NCI-H2227 (cell line): ENCODE results near the gene KIF25.
"Not testable (repeated sequence)": the region's sequence is repeated elsewhere in the genome, so short reads cannot be mapped to it uniquely, and the experiment has no call there.

Source experiments
- DNase-seq: peaks from one replicate; lab custom pipeline; 2025; ENCODE audit not compliant: unreplicated experiment; lab: John Stamatoyannopoulos, UW

Gene KIF25

DNA sequence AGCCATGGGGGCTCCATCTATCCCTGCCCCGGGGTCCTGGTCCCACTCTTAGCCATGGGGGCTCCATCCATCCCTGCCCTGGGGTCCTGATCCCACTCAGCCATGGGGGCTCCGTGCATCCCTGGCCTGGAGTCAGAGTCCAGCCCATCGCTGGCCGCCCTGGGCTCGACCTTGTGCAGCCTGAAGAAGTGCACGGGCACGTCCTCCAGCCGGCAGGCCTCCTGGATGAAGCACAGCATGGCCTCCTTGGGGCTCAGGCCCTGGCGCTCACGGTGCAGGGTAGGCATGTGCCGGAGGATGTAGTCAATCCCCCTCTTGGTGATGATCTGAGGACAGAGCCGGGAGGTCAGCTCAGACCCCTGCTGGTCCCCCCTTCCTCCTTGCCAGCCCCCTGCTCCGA, 66.0 kb downstream of the KIF25 start:
- DNase-seq, result no peak

DNA sequence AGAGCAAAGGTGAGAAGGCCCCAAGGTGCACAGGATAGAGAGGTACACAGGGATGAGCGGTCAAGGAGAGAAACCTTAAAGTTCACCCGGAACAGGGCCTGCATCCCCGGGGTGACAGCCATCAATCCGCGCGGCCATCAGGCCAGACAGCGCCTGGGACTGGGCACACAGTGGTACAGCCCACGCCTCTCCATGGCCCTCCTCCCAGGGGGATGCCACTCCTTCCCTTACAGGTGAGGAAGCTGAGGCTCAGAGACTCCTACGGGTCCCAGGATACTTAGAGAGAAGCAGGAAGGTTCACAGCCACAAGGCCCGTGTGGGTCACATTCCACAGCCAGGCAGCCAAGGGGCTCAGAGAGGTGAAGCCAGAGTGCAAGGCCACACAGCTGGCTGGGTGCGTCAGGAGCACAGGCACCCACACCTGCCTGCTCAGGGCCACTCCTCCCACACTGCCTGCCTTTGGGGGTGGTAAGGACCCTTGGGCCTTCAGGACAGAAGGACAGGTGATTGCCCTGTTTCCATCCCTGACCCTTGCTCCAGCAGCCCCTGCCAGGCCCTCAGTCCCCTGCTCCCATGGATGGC, 66.8 kb downstream of the KIF25 start:
- DNase-seq, result no peak

DNA sequence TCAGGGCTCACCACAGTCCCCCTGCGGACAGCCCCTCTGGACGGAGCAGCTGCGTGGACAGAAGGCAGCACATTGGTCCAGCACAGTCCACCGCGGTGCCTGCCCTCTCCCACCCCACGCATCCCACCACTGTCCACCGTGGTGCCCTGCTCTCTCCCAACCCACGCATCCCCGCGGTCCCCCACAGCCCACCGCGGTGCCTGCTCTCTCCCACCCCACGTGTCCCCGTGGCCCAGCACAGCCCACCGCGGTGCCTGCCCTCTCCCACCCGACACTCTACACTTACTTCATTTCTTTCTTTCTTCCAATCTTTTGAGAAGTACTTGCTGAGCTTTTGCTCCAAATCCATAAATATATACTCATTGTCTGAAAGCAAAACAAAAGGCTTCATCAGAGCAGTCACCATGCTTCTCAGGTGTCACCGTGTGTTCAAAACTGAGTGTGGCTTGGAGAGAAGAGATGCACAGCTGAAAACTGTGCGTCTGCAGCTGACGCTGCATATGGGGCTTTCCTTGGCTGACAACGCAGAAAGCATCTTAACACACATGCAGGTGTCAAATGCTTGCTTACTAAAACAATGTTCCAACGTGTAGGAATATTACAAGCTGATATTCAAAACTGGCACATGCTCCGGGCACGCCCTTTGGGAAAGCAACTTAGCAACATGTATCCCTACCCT, 69.7 kb downstream of the KIF25 start:
- no peak for DNase-seq

DNA sequence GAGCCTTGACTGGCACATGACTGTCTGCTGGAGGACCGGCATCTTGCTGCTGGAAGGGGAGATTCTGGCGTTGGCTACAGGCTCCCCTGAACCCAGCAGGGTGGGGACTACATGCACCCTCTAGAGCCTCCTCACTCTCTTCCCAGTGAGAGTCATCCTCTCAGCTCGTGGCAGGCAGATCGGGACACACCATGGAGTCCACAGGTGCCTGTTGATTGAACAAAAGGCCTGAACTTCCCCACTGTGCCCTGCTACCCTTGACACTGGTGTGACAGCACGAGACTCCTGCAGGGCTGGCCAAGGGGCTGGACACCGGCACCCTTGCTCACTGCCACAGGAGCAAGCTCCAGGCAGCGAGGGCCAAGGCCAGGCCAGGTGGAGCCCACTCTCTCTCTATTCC, 73.3 kb downstream of the KIF25 start:
- DNase-seq, result no peak

DNA sequence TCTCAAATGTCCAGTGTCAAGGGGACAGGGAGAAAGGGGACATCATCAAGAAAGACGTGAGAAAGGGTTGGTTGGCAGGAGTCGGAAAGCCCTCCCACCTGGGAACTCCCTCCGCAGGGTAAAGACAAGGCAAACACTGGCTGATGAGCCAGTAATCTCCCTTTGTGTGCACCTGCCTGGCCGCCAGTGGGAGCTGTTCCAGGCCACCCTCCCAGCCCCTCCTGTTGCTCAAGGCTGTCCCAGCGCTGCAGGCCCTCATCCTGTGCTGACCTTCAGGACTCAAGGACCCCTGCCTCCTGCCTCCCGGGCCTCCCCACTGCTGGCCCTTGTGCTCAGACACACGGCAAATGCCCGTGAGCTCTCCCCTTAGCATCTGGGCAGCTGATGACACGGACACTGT, 74.1 kb downstream of the KIF25 start:
- no peak for DNase-seq

DNA sequence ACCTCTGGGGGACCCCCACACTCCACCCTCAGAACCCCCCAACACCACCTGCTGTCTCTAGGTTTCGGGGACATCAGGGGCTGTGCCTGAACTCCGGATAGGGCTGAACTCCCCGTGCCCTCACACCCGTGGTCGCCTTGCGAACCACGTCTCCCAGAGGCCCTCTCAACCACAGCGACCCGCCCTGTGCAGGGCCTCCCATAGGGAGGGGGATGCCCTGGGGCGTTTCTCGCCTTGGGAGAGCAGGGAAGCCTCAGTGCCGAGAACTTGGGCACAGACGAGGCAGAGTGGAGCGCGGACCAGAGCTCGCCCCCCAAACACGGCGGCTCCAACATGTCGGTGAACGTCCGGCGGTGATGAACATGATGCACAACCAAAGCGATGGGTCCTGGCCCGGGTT, 74.8 kb downstream of the KIF25 start:
- no peak for DNase-seq

DNA sequence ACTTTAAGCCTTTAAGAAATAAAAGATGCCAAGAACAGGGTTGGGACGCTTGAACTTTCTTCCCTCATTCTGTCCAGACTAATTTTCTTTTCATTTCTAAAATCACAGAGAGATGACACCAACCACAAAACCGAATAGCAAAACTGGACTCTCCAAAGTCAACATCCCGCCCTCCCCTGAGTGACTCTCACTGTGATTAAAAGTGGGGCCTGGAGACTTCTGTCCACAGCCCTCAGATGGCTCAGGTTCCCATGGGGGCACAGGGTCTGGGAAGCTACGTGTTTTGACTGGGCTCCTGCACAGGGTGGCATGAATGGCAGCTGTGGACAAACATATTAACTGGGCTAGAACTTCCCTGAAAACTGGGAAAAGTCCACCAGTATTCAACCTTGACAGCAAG, 75.3 kb downstream of the KIF25 start:
- no peak for DNase-seq

DNA sequence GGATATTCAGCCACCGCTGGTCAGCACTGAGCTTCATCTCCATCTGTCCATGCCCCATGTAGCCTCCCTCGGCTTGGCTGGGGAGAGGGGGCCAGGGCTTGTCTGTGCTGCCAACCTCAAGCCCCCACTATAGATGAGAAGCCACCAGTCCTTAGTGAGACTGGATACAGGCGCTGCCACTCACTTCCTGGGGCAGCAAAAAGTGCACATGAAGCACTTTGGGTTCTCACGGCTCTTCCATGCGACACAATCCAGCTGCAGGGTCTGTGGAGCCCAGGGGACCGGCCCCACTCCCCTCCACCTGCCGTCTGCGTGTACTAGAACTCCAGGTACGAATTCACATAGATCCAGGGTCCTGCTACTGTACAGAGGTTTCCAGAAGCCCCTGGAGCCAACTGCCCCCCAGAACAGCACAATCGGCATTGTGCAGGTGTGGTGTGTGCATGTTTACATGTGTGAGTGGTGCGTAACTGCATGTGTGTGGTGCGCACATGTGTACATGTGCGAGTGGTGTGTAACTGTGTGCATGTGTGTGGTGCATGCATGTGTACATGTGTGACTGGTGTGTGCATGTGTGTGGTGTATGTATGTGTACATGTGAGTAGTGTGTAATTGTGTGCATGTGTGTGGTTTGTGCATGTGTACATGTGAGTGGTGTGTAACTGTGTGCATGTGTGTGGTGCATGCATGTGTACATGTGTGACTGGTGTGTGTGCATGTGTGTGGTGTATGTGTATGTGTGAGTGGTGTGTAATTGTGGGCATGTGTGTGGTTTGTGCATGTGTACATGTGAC, 76.7 kb downstream of the KIF25 start:
- DNase-seq, result no peak

DNA sequence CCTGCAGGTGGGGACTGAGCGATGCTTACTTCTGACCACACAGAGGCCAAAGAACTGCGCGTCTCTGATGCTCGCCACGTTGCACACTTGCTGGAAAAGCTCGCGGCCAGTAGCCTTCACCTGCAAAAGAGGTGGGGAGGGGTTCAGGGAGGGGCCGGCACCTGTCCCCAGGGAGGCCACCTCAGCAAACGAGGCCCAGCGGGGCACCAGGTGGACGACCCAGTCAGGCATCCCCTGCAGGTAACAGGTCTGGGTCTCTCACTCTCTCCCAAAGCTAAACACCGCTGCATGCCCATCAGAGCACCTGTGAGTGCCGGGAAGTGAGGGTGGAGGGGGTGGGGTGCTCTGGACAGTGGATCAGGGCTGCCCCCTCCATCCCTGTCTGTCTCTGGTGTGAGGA, 77.7 kb downstream of the KIF25 start:
- DNase-seq, result no peak

DNA sequence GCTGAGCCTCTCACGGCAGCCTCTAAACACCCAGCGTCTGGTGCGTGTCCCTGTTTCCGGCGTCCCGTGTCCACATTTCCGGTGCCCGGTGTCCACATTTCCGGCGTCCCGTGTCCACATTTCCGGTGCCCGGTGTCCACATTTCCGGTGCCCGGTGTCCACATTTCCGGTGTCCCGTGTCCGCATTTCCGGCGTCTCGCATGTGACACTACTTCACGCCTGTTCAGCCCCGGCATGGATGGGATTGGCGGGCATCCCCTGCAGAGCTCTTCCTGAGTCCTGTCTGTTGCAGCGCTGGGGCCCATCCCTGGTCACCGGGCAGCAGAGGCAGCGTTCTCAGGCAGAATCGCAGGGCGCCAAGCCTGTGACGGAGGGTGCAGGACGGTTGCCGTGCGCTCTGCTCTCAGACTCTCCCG, 78.3 kb downstream of the KIF25 start:
- DNase-seq, result no peak

DNA sequence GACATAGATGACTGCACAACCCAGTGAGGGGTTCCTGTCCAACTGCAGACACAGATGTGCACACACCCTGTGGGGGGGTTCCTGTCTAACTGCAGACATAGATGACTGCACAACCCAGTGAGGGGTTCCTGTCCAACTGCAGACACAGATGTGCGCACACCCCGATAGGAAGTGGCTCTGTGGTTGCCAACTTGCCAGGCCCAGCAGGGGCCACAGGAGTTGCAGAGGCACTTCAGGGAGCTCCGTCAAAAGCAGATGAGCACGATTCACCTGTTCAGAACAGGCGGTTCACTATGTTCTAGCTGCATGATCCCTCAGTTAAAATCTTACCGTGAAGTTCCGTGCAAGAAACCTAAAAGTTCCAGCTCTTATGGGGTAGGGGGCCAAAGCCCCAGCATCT, 79.9 kb downstream of the KIF25 start:
- DNase-seq, result not testable (repeated sequence)

DNA sequence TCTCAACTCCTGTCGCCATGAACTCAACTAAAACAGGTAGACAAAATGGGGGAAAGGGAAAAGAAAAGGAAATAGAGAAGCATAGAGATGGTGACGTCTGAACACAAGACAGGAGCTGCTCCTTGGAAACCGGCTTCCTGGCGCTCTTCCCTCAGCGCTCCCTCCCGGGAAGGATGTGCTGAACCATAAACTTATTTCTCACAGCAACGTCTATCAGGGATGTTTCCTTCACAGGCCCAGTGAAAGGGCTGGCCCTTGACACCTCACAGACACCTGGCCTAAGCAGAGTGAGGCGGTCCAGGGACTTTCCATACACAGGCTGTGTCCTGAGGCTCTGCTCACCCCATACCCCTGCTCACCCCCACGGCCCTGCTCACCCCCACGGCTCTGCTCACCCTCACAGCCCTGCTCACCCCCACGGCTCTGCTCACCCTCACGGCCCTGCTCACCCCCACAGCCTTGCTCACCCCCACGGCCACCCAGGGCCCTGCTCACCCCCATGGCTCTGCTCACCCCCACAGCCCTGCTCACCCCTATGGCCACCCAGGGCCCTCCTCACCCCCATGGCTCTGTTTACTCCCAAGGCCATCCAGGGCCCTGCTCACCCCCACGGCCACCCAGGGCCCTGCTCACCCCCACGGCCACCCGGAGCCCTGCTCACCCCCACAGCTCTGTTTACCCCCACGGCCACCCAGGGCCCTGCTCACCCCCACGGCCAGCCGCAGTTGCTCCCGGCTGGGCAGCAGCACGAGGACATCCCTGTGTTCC, 80.9 kb downstream of the KIF25 start:
- DNase-seq, result no peak

DNA sequence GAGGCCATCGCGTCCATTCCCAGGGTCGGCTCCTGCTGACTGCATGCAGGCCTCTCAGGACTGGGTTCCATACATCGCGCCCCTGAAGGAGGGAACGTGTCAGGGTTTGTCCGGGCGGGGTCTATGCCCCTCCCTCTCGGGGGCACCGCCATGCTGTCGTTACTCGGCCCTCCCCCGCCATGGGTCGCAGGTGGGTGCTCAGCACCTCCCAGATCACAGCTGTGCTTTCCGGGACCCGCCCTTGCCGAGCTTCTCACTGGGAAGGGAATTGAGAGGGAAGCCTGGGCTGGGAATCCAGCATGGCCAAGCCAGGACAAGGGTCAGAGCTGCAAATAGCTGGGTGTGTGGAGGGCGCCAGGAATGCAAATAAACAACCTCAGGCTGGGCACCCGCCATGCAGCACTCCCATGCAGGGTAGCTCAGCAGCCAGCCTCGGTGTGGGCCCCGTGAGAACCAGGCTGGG, 81.5 kb downstream of the KIF25 start, which contains the start of gene FRMD1:
Gene FRMD1 (minus strand): TSS at position 270 of the 463 bp plus-strand sequence. CDS start 118 bp downstream, at position 152.
- DNase-seq, result no peak

DNA sequence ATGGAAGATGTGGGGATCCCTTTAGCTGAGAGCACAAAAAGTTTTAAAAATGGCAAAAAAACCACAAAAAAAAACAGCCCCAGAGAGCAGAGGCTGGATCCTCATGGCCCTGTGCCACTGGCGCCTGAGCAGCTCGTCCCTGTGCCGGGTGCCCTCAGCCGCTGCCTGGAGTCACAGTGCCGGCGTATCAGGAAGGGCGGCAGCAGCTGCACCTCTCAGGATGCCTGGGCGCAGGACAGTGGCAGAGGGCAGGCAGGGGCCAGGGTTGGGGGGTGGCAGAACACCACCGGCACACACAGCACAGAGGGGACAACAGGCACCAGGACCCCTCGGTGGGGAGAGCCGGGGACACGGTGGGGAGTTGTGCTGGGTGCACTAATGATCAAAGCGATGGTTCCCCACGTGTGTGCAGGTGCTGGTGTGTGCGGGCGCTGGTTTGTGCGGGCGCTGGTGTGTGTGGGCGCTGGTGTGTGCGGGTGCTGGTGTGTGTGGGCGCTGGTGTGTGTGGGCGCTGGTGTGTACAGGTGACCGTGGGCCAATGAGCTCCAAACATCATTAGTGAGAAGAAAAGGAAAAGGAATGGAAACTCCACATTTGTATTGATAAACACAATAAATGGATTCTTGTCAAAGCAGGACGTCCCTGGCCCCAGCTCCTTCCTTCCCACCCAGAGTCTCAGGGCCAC, 83.1 kb downstream of the KIF25 start:
- no peak for DNase-seq

DNA sequence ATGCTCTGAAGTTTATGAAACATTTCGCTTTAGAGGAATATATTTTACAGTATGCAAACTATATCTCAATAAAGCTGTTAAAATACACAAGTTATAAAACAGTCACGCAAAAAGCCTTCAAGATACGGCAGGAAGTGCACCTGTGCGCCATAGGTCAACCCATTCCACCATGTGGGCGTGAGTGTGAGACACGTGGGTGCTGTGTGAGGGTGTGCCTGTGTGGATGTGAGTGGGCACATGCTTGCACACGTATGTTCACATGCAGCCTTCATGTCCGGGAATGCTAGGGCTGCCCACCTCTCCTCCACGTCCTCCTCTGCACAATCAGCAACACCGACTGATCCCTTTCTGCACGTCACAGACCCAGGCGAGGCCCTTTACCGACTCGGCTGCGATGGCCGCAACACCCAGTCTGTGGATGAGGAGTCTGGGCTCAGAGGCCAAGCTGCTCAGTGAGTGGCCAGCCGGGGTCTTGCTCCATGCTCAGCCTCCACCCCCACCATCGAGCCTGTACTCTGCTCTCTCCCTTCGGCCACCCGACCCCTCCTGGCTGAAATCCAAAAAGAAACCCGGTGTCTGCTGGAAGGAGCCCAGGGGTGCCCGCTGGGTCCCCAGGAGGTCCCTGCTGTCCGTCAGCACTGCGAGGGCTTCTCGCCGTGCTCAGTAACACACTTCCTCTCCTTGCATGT, 84.5 kb downstream of the KIF25 start:
- DNase-seq, result no peak

DNA sequence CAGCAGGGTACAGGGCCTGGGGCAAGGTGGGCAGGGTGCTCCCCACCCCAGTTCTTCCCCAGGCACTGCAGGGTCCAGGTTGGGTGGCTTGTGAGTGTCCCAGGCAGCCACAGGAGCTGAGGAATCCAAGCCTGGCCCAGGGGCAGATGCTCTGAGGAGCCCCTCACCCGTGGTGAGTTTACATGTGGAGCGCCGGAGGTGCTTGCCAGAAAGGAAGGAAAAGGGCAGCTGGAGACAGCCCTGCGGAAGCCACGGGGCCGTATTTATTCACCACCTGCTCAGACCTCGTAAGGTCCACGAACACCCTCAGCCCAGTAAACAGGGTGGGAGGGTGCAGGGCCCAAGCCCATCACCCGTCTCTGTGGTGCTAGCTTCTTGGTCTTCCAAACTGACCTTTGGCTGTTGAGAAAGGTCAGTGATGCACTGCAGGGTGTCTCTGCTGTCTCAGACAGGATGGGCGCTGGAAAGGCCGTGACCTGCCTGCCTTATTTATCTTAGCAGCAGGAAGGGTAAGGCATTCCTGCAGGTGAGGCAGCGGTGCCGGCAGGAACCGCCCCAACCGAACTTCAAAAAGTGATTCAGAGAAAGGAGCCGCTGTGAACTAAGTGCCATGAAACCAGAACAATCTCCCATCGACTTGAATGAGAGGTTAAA, 85.5 kb downstream of the KIF25 start:
- no peak for DNase-seq

DNA sequence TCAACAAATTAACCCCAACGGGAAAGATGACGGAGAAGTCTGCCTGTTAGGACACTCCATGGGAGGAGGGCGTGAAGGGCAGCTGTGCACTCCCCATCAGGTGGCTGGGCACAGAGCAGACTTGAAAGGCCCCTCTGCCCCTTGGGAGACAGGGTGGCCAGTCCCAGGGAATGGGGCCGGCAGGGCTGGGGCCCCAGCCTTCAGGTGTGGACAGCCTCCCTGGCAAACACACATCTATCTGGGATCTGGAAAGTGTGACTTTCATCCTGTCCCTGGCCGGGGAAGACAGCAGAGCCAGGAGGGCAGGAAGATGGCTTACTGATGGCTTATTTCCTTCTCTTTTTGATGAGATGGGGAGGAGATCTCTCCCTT, 86.0 kb downstream of the KIF25 start:
- DNase-seq, result no peak

DNA sequence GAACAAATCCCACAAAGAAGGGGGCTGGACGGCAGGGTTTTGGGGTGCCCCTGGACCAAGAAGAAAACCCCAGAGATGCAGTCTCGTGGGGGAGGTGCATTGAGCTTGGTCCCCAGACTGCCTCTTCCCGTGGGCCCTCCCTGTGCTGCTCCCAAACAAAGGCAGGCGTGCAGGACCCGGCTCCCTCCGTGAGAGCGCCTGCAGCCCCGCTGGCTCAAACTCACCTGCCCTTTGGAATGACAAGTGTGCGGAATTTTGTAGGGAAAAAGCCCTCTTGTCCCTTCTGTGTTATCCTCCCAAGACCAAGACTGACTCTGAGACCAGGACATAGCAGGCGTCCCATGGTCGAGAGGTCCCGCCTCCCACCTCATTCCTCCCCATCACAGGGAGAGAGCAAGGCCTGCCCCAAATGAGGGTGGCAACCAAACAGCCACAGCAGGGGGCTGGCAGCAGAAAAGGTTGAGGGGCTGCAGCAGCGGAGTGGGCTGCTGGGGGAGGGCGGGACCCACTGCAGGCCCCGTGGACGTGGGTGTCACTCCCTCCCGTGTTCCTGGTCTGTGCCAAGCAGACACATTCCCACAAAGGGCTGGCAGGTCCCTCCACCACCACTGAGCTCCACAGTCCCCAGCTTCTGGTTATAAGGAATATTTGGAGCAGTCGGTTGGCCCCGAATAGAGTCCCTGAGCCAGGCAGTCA, 87.1 kb downstream of the KIF25 start:
- DNase-seq, result no peak

DNA sequence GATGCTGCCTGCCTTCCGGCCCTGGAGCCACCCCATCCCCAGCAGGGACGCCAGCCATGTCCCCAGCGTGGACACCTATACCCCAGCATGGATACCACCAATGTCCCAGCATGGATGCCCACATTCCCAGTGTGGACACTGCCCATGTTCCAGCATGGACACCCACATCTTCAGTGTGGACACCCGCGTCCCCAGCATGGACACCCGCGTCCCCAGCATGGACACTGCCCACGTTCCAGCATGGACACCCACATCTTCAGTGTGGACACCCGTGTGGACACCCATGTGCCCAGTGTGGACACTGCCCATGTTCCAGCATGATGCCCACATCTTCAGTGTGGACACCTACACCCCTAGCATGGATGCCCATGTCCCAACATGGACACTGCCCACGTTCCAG, 88.6 kb downstream of the KIF25 start:
- DNase-seq, result no peak
